C4-2B (cell line): ENCODE results near the gene ZNF254.

ENCODE experiments used
- CTCF ChIP-seq: fragments of 450-650 bp; conservative IDR thresholded peaks from 2 replicates; pipeline ENCODE4 v1.5.1; 2017; ENCODE audit warnings: mild to moderate bottlenecking
- ZFX ChIP-seq: fragments of 450-650 bp; IDR thresholded peaks from 2 replicates; pipeline ENCODE4 v1.6.1; 2017

- TF ChIP-seq CTCF: no peak
- TF ChIP-seq ZFX: no peak
These were observed 90.7 kb downstream of the ZNF254 start for GRCh38 chr19:24177686-24178085.
